Glomerular endothelial cell (primary cell): ENCODE results near the gene SPNS2. TPM values are rescaled to one million over a fixed set of nuclear protein-coding genes. Genes with fewer than 3 reads are reported as not detected.

Experiments
- DNase-seq: peaks from one replicate; pipeline ENCODE4 v3.0.0-alpha.2; 2011; ENCODE audit warnings: low read depth, low spot score; ENCODE audit errors: extremely low read depth
- total RNA-seq: library from RNA; depleted of rRNA; stranded (reverse); fragments of >200 nt; gene quantifications from 2 replicates; pipeline ENCODE4 v1.2.3, GENCODE V29; 2015

Gene SPNS2
- total RNA-seq, 1 donor from 2014 or later = 92.0 TPM

GRCh38 chr17:4548721-4549531 is 50.2 kb downstream of the SPNS2 start:
- DNase-seq = no peak

GRCh38 chr17:4549781-4550533 is 51.3 kb downstream of the SPNS2 start:
- DNase-seq = no peak

- no peak for DNase-seq
Measured at GRCh38 chr17:4550534-4551039, 51.9 kb downstream of the SPNS2 start.

- DNase-seq = no peak
Measured at GRCh38 chr17:4551141-4551540, 52.5 kb downstream of the SPNS2 start.

- DNase-seq = no peak
Measured at GRCh38 chr17:4551796-4552525, 53.3 kb downstream of the SPNS2 start.

- DNase-seq = no peak
Measured at GRCh38 chr17:4553669-4554068, 55.0 kb downstream of the SPNS2 start.

GRCh38 chr17:4554441-4554996 is 55.8 kb downstream of the SPNS2 start:
- no peak for DNase-seq

- peak; percentile 54 for DNase-seq
Measured at GRCh38 chr17:4554997-4555799, 56.5 kb downstream of the SPNS2 start, which contains the start of gene MYBBP1A. TSS of gene MYBBP1A (minus strand) at chr17:4555384. CDS start at chr17:4555324, 60 bp downstream.

- DNase-seq = no peak
Measured at GRCh38 chr17:4555873-4556759, 57.4 kb downstream of the SPNS2 start.

GRCh38 chr17:4556996-4557395 is 58.3 kb downstream of the SPNS2 start:
- DNase-seq = no peak

- no peak for DNase-seq
Measured at GRCh38 chr17:4557626-4558346, 59.1 kb downstream of the SPNS2 start.

GRCh38 chr17:4558347-4558971 is 59.8 kb downstream of the SPNS2 start:
- no peak for DNase-seq

GRCh38 chr17:4559139-4559791 is 60.6 kb downstream of the SPNS2 start:
- DNase-seq = no peak

- no peak for DNase-seq
Measured at GRCh38 chr17:4559966-4560365, 61.3 kb downstream of the SPNS2 start.

- no peak for DNase-seq
Measured at GRCh38 chr17:4560421-4560820, 61.7 kb downstream of the SPNS2 start, which contains the start of gene GGT6. TSS of gene GGT6 (minus strand) at chr17:4560577. CDS start at chr17:4560521, 56 bp downstream.

GRCh38 chr17:4560837-4561256 is 62.2 kb downstream of the SPNS2 start:
- DNase-seq = no peak
